ENCODE measurements around the gene HINT3. TPM values are rescaled to one million over a fixed set of nuclear protein-coding genes. Genes with fewer than 3 reads are reported as not detected.
A peak's percentile ranks its signal among the peaks of the same experiment; 100 is the strongest.

Gene HINT3
- total and polyA plus RNA-seq, 2 of the 13 experiments (the other 11 are each of a cell fraction or from before 2014, with no cell fraction given): 3.1 to 22.8 TPM

- no peak for TF ChIP-seq CEBPZ (IDR thresholded peaks at IDR 0.05; ENCODE audit: low read length)
- TF ChIP-seq ZNF280D (CRISPR knock-in tag; IDR thresholded peaks at IDR 0.05): peak; percentile 97
- peak; percentile 96 for TF ChIP-seq ZNF800 (CRISPR knock-in tag; IDR thresholded peaks at IDR 0.05)
- TF ChIP-seq ZNF337 (CRISPR knock-in tag; IDR thresholded peaks at IDR 0.05; ENCODE audit: borderline replicate concordance, low read depth): peak; percentile 99
- TF ChIP-seq SMAD1 (CRISPR knock-in tag; IDR thresholded peaks at IDR 0.05; ENCODE audit: borderline replicate concordance, low read depth): peak; percentile 83; the same call in 1 of the 2 replicates
- peak; percentile 96 for TF ChIP-seq SALL1 (CRISPR knock-in tag; IDR thresholded peaks at IDR 0.05)
- TF ChIP-seq ZIK1 (CRISPR knock-in tag; IDR thresholded peaks at IDR 0.05; ENCODE audit: borderline replicate concordance, low read depth): peak; percentile 87; the same call in 1 of the 2 replicates
- TF ChIP-seq TFE3 (CRISPR knock-in tag; IDR thresholded peaks at IDR 0.05): 0 out of 2 replicates have a peak, but pooled peaks have one; percentile 40
- no peak for TF ChIP-seq MLLT10 (CRISPR knock-in tag; IDR thresholded peaks at IDR 0.05)
- TF ChIP-seq MAZ (IDR thresholded peaks at IDR 0.05; ENCODE audit: borderline replicate concordance, low read depth, low read length): peak; percentile 66
- TF ChIP-seq MAZ (CRISPR knock-in tag; IDR thresholded peaks at IDR 0.05; ENCODE audit: low read depth): peak; percentile 96
- TF ChIP-seq SP140L (CRISPR knock-in tag; IDR thresholded peaks at IDR 0.05; ENCODE audit: borderline replicate concordance): no peak
- TF ChIP-seq ZNF296 (CRISPR knock-in tag; conservative IDR thresholded peaks at IDR 0.05): no peak
Measured at GRCh38 chr6:125956506-125957390, at the start of gene HINT3 (continued).
